ENCODE measurements around the gene ALPP. TPM values are rescaled to one million over a fixed set of nuclear protein-coding genes. Genes with fewer than 3 reads are reported as not detected.
"Not testable (repeated sequence)": the region's sequence is repeated elsewhere in the genome, so short reads cannot be mapped to it uniquely, and the experiment has no call there.

The ALPP gene
- total RNA-seq, 1 donor from 2014 or later = not detected

GRCh38 chr2:232377841-232378734 is 463 bp upstream of the ALPP start:
- Mint-ChIP-seq H3K27ac (ENCODE audit: unreplicated experiment) (no peak overlapping the region), H3K4me3 (ENCODE audit: unreplicated experiment) (no peak overlapping the region), H3K27me3 (ENCODE audit: unreplicated experiment) (peaks cover 2% of the 10 kb centered on the region), H3K4me1 (ENCODE audit: unreplicated experiment) (peaks cover 6% of the 10 kb centered on the region), H3K36me3 (ENCODE audit: unreplicated experiment) (no peaks in the 10 kb centered on the region), H3K9me3 (ENCODE audit: unreplicated experiment) (no peaks in the 10 kb centered on the region)
- no peak for DNase-seq (ENCODE audit: extremely low spot score, unreplicated experiment)
- TF ChIP-seq, protein P1, sequence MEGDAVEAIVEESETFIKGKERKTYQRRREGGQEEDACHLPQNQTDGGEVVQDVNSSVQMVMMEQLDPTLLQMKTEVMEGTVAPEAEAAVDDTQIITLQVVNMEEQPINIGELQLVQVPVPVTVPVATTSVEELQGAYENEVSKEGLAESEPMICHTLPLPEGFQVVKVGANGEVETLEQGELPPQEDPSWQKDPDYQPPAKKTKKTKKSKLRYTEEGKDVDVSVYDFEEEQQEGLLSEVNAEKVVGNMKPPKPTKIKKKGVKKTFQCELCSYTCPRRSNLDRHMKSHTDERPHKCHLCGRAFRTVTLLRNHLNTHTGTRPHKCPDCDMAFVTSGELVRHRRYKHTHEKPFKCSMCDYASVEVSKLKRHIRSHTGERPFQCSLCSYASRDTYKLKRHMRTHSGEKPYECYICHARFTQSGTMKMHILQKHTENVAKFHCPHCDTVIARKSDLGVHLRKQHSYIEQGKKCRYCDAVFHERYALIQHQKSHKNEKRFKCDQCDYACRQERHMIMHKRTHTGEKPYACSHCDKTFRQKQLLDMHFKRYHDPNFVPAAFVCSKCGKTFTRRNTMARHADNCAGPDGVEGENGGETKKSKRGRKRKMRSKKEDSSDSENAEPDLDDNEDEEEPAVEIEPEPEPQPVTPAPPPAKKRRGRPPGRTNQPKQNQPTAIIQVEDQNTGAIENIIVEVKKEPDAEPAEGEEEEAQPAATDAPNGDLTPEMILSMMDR (IDR thresholded peaks at IDR 0.05) = no peak

- not testable (repeated sequence) for H3K36me3 Mint-ChIP-seq (ENCODE audit: unreplicated experiment); H3K4me3 Mint-ChIP-seq (ENCODE audit: unreplicated experiment); H3K27ac Mint-ChIP-seq (ENCODE audit: unreplicated experiment); DNase-seq (ENCODE audit: extremely low spot score, unreplicated experiment); H3K9me3 Mint-ChIP-seq (ENCODE audit: unreplicated experiment); H3K27me3 Mint-ChIP-seq (ENCODE audit: unreplicated experiment)
- H3K4me1 Mint-ChIP-seq (ENCODE audit: unreplicated experiment) = peaks cover 13% of the 10 kb centered on the region
These were observed 1.3 kb downstream of the ALPP start for GRCh38 chr2:232379610-232380590.

DNA sequence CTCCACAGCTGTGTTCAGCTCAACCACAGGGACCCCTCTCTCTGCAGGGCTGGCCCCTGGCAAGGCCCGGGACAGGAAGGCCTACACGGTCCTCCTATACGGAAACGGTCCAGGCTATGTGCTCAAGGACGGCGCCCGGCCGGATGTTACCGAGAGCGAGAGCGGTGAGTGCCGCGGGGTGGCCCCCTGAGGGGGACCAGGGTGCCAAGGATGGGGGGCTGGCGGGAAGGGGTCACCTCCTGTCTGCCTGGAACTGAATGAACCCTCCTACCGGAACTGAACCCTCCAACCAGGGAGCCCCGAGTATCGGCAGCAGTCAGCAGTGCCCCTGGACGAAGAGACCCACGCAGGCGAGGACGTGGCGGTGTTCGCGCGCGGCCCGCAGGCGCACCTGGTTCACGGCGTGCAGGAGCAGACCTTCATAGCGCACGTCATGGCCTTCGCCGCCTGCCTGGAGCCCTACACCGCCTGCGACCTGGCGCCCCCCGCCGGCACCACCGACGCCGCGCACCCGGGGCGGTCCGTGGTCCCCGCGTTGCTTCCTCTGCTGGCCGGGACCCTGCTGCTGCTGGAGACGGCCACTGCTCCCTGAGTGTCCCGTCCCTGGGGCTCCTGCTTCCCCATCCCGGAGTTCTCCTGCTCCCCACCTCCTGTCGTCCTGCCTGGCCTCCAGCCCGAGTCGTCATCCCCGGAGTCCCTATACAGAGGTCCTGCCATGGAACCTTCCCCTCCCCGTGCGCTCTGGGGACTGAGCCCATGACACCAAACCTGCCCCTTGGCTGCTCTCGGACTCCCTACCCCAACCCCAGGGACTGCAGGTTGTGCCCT is 2.9 kb downstream of the ALPP start:
- not testable (repeated sequence) for H3K36me3 Mint-ChIP-seq (ENCODE audit: unreplicated experiment); H3K27ac Mint-ChIP-seq (ENCODE audit: unreplicated experiment); DNase-seq (ENCODE audit: extremely low spot score, unreplicated experiment); H3K4me3 Mint-ChIP-seq (ENCODE audit: unreplicated experiment); H3K9me3 Mint-ChIP-seq (ENCODE audit: unreplicated experiment); H3K27me3 Mint-ChIP-seq (ENCODE audit: unreplicated experiment)
- peaks cover 28% of the 10 kb centered on the region for H3K4me1 Mint-ChIP-seq (ENCODE audit: unreplicated experiment)

DNA sequence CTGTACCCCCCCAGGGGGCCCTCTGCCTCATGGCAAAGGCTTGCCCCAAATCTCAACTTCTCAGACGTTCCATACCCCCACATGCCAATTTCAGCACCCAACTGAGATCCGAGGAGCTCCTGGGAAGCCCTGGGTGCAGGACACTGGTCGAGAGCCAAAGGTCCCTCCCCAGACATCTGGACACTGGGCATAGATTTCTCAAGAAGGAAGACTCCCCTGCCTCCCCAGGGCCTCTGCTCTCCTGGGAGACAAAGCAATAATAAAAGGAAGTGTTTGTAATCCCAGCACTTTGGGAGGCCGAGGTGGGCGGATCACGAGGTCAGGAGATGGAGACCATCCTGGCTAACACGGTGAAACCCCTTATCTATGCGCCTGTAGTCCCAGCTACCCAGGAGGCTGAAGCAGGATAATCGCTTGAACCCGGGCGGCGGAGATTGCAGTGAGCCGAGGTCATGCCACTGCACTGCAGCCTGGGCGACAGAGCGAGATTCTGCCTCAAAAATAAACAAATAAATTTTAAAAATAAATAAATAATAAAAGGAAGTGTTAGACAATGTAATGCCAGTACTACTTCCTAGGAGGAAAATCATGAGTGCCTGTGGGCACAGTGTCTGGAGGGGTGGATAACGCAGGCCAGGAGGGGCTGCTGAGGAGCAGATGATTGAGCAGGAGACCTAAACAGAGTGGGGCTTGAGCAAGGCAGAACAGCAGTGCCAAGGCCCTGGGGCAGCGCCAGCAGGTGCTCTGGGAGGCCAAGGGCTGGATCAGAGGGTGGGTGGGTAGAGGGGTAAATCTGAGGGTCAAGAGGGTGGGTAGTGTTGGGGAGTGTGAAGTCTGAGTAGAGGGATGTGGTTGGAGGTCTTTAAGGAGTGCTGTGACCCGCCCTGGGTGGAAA is 4.0 kb downstream of the ALPP start:
- no peak for DNase-seq (ENCODE audit: extremely low spot score, unreplicated experiment)

DNA sequence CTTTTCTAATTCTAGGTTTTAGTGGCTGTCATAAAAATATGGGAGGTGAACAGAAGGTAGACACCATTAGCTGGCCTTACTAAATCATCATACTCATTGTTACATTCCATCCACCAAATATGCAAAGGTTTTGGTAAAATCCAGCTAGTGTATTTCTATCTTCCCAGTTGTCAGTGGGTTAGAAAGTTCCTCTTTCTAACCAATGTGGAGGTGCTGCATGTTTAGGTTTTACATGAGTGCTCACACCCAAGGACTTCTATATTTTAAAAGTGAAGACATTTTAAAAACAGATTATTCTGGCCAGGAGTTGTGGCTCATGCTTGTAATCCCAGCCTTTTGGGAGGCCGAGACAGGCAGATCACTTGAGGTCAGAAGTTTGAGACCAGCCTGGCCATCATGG is 5.9 kb downstream of the ALPP start:
- no peaks in the 10 kb centered on the region for H3K9me3 Mint-ChIP-seq (ENCODE audit: unreplicated experiment)
- no peaks in the 10 kb centered on the region for H3K27me3 Mint-ChIP-seq (ENCODE audit: unreplicated experiment)

More for the DNA sequence above, 4.0 kb downstream of the ALPP start:
- H3K4me1 Mint-ChIP-seq (ENCODE audit: unreplicated experiment) = peaks cover 32% of the 10 kb centered on the region
- H3K4me3 Mint-ChIP-seq (ENCODE audit: unreplicated experiment) = no peak overlapping the region
- no peaks in the 10 kb centered on the region for H3K9me3 Mint-ChIP-seq (ENCODE audit: unreplicated experiment)
- no peaks in the 10 kb centered on the region for H3K36me3 Mint-ChIP-seq (ENCODE audit: unreplicated experiment)
- no peak overlapping the region for H3K27ac Mint-ChIP-seq (ENCODE audit: unreplicated experiment)
- TF ChIP-seq, protein P1 (IDR thresholded peaks at IDR 0.05) = no peak
- H3K27me3 Mint-ChIP-seq (ENCODE audit: unreplicated experiment) = no peaks in the 10 kb centered on the region

GRCh38 chr2:232385058-232385457 is 6.5 kb downstream of the ALPP start:
- H3K36me3 Mint-ChIP-seq (ENCODE audit: unreplicated experiment); DNase-seq (ENCODE audit: extremely low spot score, unreplicated experiment); H3K27me3 Mint-ChIP-seq (ENCODE audit: unreplicated experiment); H3K9me3 Mint-ChIP-seq (ENCODE audit: unreplicated experiment); H3K4me3 Mint-ChIP-seq (ENCODE audit: unreplicated experiment): not testable (repeated sequence)
- peaks cover 47% of the 10 kb centered on the region for H3K4me1 Mint-ChIP-seq (ENCODE audit: unreplicated experiment)
- peak overlapping the region; percentile 87 for H3K27ac Mint-ChIP-seq (ENCODE audit: unreplicated experiment)

More for the DNA sequence above, 5.9 kb downstream of the ALPP start:
- peaks cover 41% of the 10 kb centered on the region for H3K4me1 Mint-ChIP-seq (ENCODE audit: unreplicated experiment)
- no peak for DNase-seq (ENCODE audit: extremely low spot score, unreplicated experiment)
- H3K27ac Mint-ChIP-seq (ENCODE audit: unreplicated experiment) = peak overlapping the region; percentile 52
- H3K4me3 Mint-ChIP-seq (ENCODE audit: unreplicated experiment) = no peak overlapping the region
- TF ChIP-seq, protein P1 (IDR thresholded peaks at IDR 0.05) = no peak
- H3K36me3 Mint-ChIP-seq (ENCODE audit: unreplicated experiment) = no peaks in the 10 kb centered on the region

Measured in osteocyte (in vitro differentiated cells).